ENCODE measurements around the gene ASB4. TPM values are rescaled to one million over a fixed set of nuclear protein-coding genes. Genes with fewer than 3 reads are reported as not detected.
"Not testable (repeated sequence)": the region's sequence is repeated elsewhere in the genome, so short reads cannot be mapped to it uniquely, and the experiment has no call there.

ASB4 gene
- total RNA-seq, 2 experiments from 2014 or later = not detected

- Mint-ChIP-seq H3K4me1 (peaks cover 26% of the 10 kb centered on the region), H3K9me3 (no peaks in the 10 kb centered on the region), H3K27me3 (no peaks in the 10 kb centered on the region), H3K4me3 (no peak overlapping the region), H3K27ac (peak overlapping the region; percentile 77), H3K36me3 (peaks cover 3% of the 10 kb centered on the region)
- peak; percentile 17 for DNase-seq
These were observed 15.6 kb downstream of the ASB4 start for GRCh38 chr7:95501261-95501832.

- Mint-ChIP-seq H3K4me3 (no peak overlapping the region), H3K36me3 (peaks cover 3% of the 10 kb centered on the region), H3K4me1 (peaks cover 26% of the 10 kb centered on the region), H3K9me3 (no peaks in the 10 kb centered on the region), H3K27me3 (no peaks in the 10 kb centered on the region), H3K27ac (peak overlapping the region; percentile 54)
- DNase-seq = no peak
These were observed 16.7 kb downstream of the ASB4 start for GRCh38 chr7:95502403-95502802.

DNA sequence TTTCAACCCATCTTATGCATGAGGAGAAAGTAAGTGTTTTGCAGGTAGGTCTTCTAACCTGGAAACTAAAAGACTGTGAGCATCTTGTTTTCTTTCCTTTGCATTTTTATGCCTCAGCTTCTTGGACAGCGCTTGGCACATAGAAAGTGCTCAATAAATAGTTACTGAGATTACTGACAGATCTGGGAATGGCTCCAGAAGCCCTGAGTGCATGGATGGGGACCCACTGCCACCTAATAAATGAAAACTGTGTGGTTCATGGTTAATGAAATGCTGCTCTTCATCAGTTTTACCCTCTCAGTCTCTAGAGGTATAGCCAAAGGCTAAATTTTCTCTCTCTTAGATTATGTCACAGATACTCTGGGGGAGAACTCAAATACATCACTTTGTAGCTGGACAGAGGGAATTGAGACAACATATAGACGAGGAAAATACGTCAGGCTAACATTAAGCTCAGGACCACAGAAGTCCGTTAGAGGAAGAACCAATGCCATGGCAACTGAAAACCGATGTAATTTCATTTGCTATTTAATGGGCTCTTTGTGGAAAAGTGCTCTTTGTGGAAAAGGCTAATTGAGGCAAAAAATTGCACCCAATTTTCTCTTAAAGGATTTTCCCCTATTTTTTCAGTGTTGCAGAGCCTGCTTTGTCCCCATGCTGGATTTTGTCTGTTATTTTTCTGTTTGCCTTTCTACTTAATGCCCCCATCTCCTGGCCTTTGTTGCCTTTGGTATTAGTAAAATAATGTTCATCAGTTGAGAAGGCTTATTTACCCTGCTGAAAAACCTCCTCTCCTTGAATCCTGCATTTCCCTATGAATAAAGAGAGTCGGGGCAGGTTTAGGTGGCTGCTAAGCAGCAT is 17.8 kb downstream of the ASB4 start:
- Mint-ChIP-seq H3K9me3 (no peaks in the 10 kb centered on the region), H3K4me3 (no peak overlapping the region), H3K36me3 (peaks cover 3% of the 10 kb centered on the region), H3K27ac (no peak overlapping the region), H3K4me1 (peaks cover 26% of the 10 kb centered on the region), H3K27me3 (no peaks in the 10 kb centered on the region)
- no peak for DNase-seq

DNA sequence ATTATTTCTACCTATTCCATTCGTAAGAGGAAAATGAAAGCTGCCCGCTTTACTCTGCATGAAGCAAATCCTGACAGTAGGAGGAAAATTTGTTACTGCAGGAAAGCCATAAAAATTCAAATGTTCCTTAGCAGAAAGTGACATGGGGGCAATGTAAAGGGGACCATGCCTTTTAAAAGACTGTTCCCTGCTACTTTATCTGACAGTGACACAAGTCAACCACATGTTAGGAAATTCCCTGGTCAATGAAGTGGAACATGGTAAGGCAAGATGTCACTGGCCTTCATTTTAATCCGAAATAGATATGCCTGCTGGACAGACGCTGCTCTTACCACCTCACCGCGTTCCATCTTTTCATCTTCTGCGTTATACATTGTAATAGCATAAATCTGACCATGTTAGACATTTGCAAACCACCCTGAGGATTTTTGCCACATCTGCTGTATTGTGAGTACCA is 18.4 kb downstream of the ASB4 start:
- H3K9me3 Mint-ChIP-seq, H3K36me3 Mint-ChIP-seq, H3K4me3 Mint-ChIP-seq, H3K27me3 Mint-ChIP-seq, H3K27ac Mint-ChIP-seq, DNase-seq: not testable (repeated sequence)
- peaks cover 24% of the 10 kb centered on the region for H3K4me1 Mint-ChIP-seq

DNA sequence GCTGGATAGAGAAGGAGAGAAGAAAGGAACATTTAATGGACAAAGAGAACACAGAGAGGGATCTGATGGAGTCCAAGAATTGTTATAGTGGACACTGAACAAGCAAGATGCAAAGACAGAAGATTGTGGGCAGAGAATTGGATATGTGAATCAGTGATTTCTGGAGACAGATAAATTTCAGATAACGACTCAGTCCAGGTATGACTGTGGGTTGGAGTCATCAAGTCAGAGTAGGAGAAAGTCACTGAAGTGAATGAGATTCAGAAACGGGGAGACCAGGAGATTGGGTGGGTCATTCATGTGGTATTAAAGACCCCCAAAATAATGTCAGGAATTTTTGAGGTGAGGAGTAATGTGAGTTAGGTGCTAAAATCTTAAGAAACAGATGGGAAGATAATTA is 23.0 kb downstream of the ASB4 start:
- Mint-ChIP-seq H3K4me3 (no peak overlapping the region), H3K27ac (no peak overlapping the region), H3K4me1 (peaks cover 3% of the 10 kb centered on the region), H3K9me3 (no peaks in the 10 kb centered on the region), H3K27me3 (no peaks in the 10 kb centered on the region), H3K36me3 (no peaks in the 10 kb centered on the region)
- no peak for DNase-seq

- Mint-ChIP-seq H3K4me3 (no peak overlapping the region), H3K36me3 (no peaks in the 10 kb centered on the region), H3K9me3 (no peaks in the 10 kb centered on the region), H3K4me1 (peaks cover 3% of the 10 kb centered on the region), H3K27me3 (no peaks in the 10 kb centered on the region), H3K27ac (no peak overlapping the region)
- peak; percentile 14 for DNase-seq
These were observed 23.5 kb downstream of the ASB4 start for GRCh38 chr7:95509199-95509598.

DNA sequence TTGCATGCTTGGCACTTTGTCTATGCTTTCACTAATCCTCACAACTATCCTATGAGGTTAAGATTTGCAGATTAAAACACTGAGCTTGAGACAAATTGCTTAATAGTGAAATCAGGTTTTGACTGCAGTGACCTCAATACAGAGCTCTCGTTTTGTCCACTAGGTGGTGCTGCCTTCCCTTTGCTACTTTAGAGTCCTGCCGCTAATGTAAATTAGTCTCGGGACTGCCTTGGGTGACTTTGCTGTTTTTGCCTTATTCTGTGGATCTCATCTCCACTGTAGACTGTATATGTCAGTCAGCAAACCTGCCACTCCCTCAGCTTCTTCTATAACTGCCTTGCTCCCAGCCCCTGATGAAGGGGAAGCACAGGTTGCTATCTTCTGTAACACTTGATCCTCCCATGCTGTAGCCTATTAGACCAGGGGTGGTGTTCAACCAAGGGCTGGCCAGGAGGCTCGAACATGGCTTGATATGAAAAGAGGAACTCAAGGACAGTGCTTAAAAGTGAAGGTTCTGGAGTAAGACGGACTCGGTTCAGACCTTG is 26.0 kb downstream of the ASB4 start:
- no peaks in the 10 kb centered on the region for H3K27me3 Mint-ChIP-seq
- no peak overlapping the region for H3K4me3 Mint-ChIP-seq
- no peaks in the 10 kb centered on the region for H3K36me3 Mint-ChIP-seq
- no peak overlapping the region for H3K27ac Mint-ChIP-seq
- H3K9me3 Mint-ChIP-seq = no peaks in the 10 kb centered on the region
- peak; percentile 48 for DNase-seq
- peaks cover 3% of the 10 kb centered on the region for H3K4me1 Mint-ChIP-seq

DNA sequence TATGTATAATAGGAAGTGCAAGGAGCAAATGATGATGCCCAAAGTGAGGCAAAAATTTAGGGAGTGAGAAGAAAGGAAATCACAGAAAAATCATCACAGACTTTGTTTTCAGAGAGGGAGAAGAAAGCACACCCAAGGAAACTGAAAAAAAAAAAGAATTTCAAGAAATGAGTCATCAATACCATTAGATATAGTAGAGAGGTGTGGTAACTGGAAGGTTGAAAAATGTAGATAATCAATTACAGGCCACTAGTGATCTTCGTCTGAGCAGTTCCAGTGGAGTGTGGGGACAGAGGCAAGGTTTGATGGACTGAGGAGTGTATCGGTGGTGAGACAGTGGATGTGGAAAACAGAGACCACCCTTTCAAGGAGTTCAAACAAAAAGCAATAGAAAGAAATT is 31.7 kb downstream of the ASB4 start:
- Mint-ChIP-seq H3K4me1 (no peaks in the 10 kb centered on the region), H3K9me3 (no peaks in the 10 kb centered on the region), H3K4me3 (no peak overlapping the region), H3K27me3 (no peaks in the 10 kb centered on the region), H3K27ac (no peak overlapping the region), H3K36me3 (no peaks in the 10 kb centered on the region)
- no peak for DNase-seq

DNA sequence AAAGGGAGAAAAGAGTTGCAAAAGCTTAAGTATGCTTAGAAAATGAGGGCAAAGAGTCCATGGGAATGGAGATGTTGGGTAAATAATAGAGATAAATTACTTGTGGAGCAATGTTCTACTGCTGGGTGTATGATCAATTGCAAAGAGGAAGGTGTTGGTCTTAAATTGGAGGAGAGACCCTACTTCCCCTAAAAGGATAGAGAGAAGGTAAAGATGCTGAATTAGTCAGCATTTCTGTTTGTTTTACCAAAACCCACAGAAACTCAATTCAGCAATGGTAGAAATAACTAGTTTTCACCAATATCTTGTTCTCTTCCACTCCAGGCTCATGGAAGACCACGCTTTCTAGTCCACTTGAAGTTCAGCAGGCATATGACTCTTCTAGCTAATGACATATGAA is 32.1 kb downstream of the ASB4 start:
- H3K4me3 Mint-ChIP-seq = no peak overlapping the region
- no peak overlapping the region for H3K27ac Mint-ChIP-seq
- H3K36me3 Mint-ChIP-seq = no peaks in the 10 kb centered on the region
- H3K27me3 Mint-ChIP-seq = no peaks in the 10 kb centered on the region
- DNase-seq = no peak
- H3K4me1 Mint-ChIP-seq = no peaks in the 10 kb centered on the region
- H3K9me3 Mint-ChIP-seq = no peaks in the 10 kb centered on the region

DNA sequence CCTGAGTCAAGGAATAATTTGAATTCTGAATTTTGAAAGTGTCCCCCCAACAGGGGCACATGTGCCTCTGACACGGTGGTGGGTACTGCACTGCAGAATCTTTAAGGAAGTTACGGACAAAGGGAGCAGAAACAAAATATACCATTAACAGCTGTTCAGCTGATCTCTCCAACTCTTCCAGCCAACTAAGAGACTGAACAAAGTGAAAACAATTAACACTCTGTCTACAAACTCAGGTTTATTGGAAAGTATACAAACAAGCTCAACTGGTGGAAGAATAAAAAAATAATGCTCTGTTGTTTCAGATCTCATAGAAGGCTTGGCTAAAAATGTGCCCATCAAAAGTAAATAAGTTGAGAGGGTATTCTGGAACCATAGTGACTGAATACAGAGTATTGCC is 34.4 kb downstream of the ASB4 start:
- Mint-ChIP-seq H3K27ac (no peak overlapping the region), H3K4me3 (no peak overlapping the region), H3K9me3 (no peaks in the 10 kb centered on the region), H3K27me3 (peaks cover 10% of the 10 kb centered on the region), H3K36me3 (no peaks in the 10 kb centered on the region), H3K4me1 (no peaks in the 10 kb centered on the region)
- DNase-seq = no peak

DNA sequence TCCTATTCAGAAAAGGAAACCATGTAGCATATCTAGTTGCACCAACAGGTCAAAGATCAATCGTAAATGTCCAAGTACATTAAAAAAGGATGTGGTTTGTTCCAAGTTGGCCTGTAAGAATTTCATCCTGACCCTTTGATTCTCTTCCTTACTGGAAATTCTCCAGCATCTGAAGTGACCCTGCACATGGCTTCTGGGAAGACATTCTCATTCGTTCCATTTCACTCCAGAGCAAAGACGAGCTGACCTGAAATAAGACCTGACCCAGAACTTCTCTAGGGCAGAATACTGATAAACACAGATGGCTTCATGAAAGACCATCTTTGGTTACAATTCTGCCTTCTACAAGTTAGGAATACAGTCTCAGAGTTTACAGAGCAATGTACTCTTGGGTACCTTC is 39.8 kb downstream of the ASB4 start:
- no peak overlapping the region for H3K27ac Mint-ChIP-seq
- H3K4me1 Mint-ChIP-seq = no peaks in the 10 kb centered on the region
- no peak for DNase-seq
- peaks cover 22% of the 10 kb centered on the region for H3K27me3 Mint-ChIP-seq
- H3K4me3 Mint-ChIP-seq = no peak overlapping the region
- H3K9me3 Mint-ChIP-seq = no peaks in the 10 kb centered on the region
- H3K36me3 Mint-ChIP-seq = no peaks in the 10 kb centered on the region

GRCh38 chr7:95526128-95526738 is 40.5 kb downstream of the ASB4 start:
- Mint-ChIP-seq H3K36me3 (no peaks in the 10 kb centered on the region), H3K27ac (no peak overlapping the region), H3K9me3 (no peaks in the 10 kb centered on the region)

GRCh38 chr7:95527033-95527775 is 41.5 kb downstream of the ASB4 start:
- peaks cover 22% of the 10 kb centered on the region for H3K27me3 Mint-ChIP-seq
- no peak overlapping the region for H3K4me3 Mint-ChIP-seq
- no peaks in the 10 kb centered on the region for H3K9me3 Mint-ChIP-seq
- no peak overlapping the region for H3K27ac Mint-ChIP-seq
- no peaks in the 10 kb centered on the region for H3K36me3 Mint-ChIP-seq
- no peaks in the 10 kb centered on the region for H3K4me1 Mint-ChIP-seq
- DNase-seq = no peak

More at GRCh38 chr7:95526128-95526738, 40.5 kb downstream of the ASB4 start:
- Mint-ChIP-seq H3K4me1 (no peaks in the 10 kb centered on the region), H3K4me3 (no peak overlapping the region), H3K27me3 (peaks cover 22% of the 10 kb centered on the region)
- no peak for DNase-seq

DNA sequence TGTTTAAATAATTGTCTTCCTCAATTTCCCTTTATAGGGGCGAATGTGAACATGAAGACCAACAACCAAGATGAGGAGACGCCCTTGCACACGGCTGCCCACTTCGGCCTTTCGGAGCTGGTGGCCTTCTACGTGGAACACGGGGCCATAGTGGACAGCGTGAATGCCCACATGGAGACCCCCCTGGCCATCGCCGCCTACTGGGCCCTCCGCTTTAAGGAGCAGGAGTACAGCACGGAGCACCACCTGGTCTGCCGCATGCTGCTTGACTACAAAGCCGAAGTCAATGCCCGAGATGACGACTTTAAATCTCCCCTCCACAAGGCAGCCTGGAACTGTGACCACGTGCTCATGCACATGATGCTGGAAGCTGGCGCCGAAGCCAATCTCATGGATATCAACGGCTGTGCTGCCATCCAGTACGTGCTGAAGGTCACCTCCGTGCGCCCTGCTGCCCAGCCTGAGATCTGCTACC is 42.1 kb downstream of the ASB4 start:
- Mint-ChIP-seq H3K27ac (no peak overlapping the region), H3K27me3 (peaks cover 22% of the 10 kb centered on the region), H3K36me3 (no peaks in the 10 kb centered on the region)

GRCh38 chr7:95529701-95530100 is 44.0 kb downstream of the ASB4 start:
- no peaks in the 10 kb centered on the region for H3K36me3 Mint-ChIP-seq
- H3K4me3 Mint-ChIP-seq = no peak overlapping the region
- DNase-seq = no peak
- no peak overlapping the region for H3K27ac Mint-ChIP-seq
- no peaks in the 10 kb centered on the region for H3K4me1 Mint-ChIP-seq
- no peaks in the 10 kb centered on the region for H3K9me3 Mint-ChIP-seq
- H3K27me3 Mint-ChIP-seq = peaks cover 13% of the 10 kb centered on the region

More for the DNA sequence above, 42.1 kb downstream of the ASB4 start:
- Mint-ChIP-seq H3K4me3 (no peak overlapping the region), H3K9me3 (no peaks in the 10 kb centered on the region), H3K4me1 (no peaks in the 10 kb centered on the region)
- no peak for DNase-seq

Data from activated naive CD8-positive, alpha-beta T cell treated with anti-CD3 and anti-CD28 coated beads for 36 hours (primary cell).